Left lung (tissue), 10 donors: ENCODE measurements around the gene SREBF1. TPM values are rescaled to one million over a fixed set of nuclear protein-coding genes. Genes with fewer than 3 reads are reported as not detected.
A peak's percentile ranks its signal among the peaks of the same experiment; 100 is the strongest.

Experiments
- ATAC-seq: fragments of 200-7000 bp; cut with Tn5 transposase; one replicate; pipeline ENCODE4 v1.9.1; 2020; ENCODE audit warnings: moderate library complexity
- DNase-seq, 4 donors: peaks; one replicate each; pipeline ENCODE4 v3.0.0-alpha.2; 2013 to 2020
- H3K27ac ChIP-seq, 2 donors: fragments of 200-600 bp; sonication (generic) in 1 of 2; one replicate each; pipeline versions ENCODE4 v1.5.0 to v1.8.0; 2020 to 2021
- H3K27me3 ChIP-seq, 2 donors: fragments of 200-600 bp; sonication (generic) in 1 of 2; one replicate each; pipeline versions ENCODE4 v1.5.0 to v1.8.0; 2020 to 2021
- H3K36me3 ChIP-seq, 2 donors: fragments of 200-600 bp; sonication (generic) in 1 of 2; one replicate each; pipeline versions ENCODE4 v1.5.0 to v1.8.0; 2020 to 2021
- H3K4me1 ChIP-seq, 2 donors: fragments of 200-600 bp; one replicate each; pipeline ENCODE4 v1.8.0; 2021
- H3K4me3 ChIP-seq, 2 donors: fragments of 200-600 bp; sonication (generic) in 1 of 2; one replicate each; pipeline versions ENCODE4 v1.5.0 to v1.8.0; 2020 to 2021; ENCODE audit warnings: mild to moderate bottlenecking in 1 of 2
- H3K9me3 ChIP-seq, 2 donors: fragments of 200-600 bp; sonication (generic) in 1 of 2; one replicate each; pipeline versions ENCODE4 v1.5.0 to v1.8.0; 2020 to 2021
- intact Hi-C, 2 donors: fragments of 100-400 bp; cut with DNase I; formaldehyde crosslinking; loops; one replicate each; pipeline versions ENCODE4 v1.11.2 to v1.14.2; 2022
- polyA plus RNA-seq, 6 donors: library from polyadenylated mRNA; unstranded; fragments of 120-200 nt; gene quantifications; one replicate each; pipeline ENCODE4 v1.2.1, GENCODE V29; 2013; ENCODE audit not compliant: insufficient read length in 6 of 6
- total RNA-seq, 2 donors: library from RNA; stranded (reverse); fragmentation: NEBNext Ultra II Directional; extraction: Animal tissue kit (Norgen Biotek cat#: 25700); gene quantifications; one replicate each; pipeline ENCODE4 v1.2.1, GENCODE V29; 2021
- TF ChIP-seq, protein P1 (sequence below), 2 donors: fragments of 200-600 bp; sonication (generic) in 1 of 2; IDR thresholded peaks; one replicate each; pipeline versions ENCODE4 v1.5.0 to v1.8.0; 2021; ENCODE audit warnings: antibody characterized with exemption in 2 of 2
- donor health status: DM: no; HTN: yes; CAD: no.
- donor health status: DM: no; HTN: no; CAD: no.

Gene SREBF1
- total and polyA plus RNA-seq, 8 donors, result 27.9 to 122 (median 46.4) TPM

DNA sequence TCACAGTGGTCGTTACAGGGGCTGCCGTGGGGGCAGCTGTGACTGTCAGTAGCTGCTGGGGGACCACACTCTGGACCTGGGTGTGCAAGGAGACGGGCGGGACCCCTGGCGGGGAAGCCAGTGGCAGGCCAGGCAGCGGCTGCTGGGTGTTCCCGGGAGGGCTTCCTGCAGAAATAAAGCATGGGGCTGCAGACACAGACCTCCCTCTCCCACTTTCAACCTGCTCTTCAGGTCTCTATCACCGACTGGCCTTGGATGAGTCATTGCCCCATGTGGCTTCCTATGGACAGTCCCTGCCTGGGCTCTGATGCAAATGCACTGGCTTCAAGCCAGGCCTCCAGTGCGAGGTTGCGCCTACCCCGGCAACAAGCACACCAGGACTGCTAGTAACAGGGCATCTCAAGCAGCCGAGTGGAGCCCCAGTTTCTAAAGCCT is 17.2 kb downstream of the SREBF1 start:
- Histone ChIP-seq H3K27me3 (no peaks in the 10 kb centered on the region), H3K4me1 (peaks cover 34 to 72% of the 10 kb centered on the region in 2 donors), H3K36me3 (peaks cover 0 to 51% of the 10 kb centered on the region in 2 donors), H3K9me3 (no peaks in the 10 kb centered on the region), H3K27ac (peak overlapping the region in 1 of 2 donors; percentile 4), H3K4me3 (no peak overlapping the region)
- ATAC-seq (peak; percentile 11), DNase-seq (peak in 2 of 4 donors; percentile 83 to 94)
- TF ChIP-seq, protein P1, sequence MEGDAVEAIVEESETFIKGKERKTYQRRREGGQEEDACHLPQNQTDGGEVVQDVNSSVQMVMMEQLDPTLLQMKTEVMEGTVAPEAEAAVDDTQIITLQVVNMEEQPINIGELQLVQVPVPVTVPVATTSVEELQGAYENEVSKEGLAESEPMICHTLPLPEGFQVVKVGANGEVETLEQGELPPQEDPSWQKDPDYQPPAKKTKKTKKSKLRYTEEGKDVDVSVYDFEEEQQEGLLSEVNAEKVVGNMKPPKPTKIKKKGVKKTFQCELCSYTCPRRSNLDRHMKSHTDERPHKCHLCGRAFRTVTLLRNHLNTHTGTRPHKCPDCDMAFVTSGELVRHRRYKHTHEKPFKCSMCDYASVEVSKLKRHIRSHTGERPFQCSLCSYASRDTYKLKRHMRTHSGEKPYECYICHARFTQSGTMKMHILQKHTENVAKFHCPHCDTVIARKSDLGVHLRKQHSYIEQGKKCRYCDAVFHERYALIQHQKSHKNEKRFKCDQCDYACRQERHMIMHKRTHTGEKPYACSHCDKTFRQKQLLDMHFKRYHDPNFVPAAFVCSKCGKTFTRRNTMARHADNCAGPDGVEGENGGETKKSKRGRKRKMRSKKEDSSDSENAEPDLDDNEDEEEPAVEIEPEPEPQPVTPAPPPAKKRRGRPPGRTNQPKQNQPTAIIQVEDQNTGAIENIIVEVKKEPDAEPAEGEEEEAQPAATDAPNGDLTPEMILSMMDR (IDR thresholded peaks at IDR 0.05), result no peak
- intact Hi-C loops, result loop anchor here in 1 of 2 donors (10.0 kb wide), 1 partner anchor 45 kb away; no protein-coding TSS in a partner anchor

- Histone ChIP-seq H3K27ac (peak overlapping the region in 1 of 2 donors; percentile 4), H3K4me1 (peaks cover 30 to 67% of the 10 kb centered on the region in 2 donors), H3K27me3 (no peaks in the 10 kb centered on the region), H3K9me3 (no peaks in the 10 kb centered on the region), H3K36me3 (peaks cover 0 to 56% of the 10 kb centered on the region in 2 donors), H3K4me3 (no peak overlapping the region)
- ATAC-seq, result no peak
- DNase-seq, result no peak
- TF ChIP-seq, protein P1 (IDR thresholded peaks at IDR 0.05), result no peak
- intact Hi-C loops, result loop anchor here in 1 of 2 donors (10.0 kb wide), 1 partner anchor 46 kb away; no protein-coding TSS in a partner anchor
These were observed 17.7 kb downstream of the SREBF1 start for GRCh38 chr17:17819111-17819510.

- TF ChIP-seq, protein P1 (IDR thresholded peaks at IDR 0.05), result no peak
- no peaks in the 10 kb centered on the region for H3K9me3 ChIP-seq
- H3K36me3 ChIP-seq, result peaks cover 0 to 66% of the 10 kb centered on the region in 2 donors
- DNase-seq (no peak), ATAC-seq (peak; percentile 24)
- H3K27me3 ChIP-seq, result no peaks in the 10 kb centered on the region
- H3K4me1 ChIP-seq, result peaks cover 26 to 59% of the 10 kb centered on the region in 2 donors
- H3K4me3 ChIP-seq, result no peak overlapping the region
- intact Hi-C loops, result loop anchor here in 1 of 2 donors (10.0 kb wide), 1 partner anchor 47 kb away; no protein-coding TSS in a partner anchor
- peak overlapping the region in 1 of 2 donors; percentile 4 for H3K27ac ChIP-seq
These were observed 18.7 kb downstream of the SREBF1 start for GRCh38 chr17:17818088-17818526.

DNA sequence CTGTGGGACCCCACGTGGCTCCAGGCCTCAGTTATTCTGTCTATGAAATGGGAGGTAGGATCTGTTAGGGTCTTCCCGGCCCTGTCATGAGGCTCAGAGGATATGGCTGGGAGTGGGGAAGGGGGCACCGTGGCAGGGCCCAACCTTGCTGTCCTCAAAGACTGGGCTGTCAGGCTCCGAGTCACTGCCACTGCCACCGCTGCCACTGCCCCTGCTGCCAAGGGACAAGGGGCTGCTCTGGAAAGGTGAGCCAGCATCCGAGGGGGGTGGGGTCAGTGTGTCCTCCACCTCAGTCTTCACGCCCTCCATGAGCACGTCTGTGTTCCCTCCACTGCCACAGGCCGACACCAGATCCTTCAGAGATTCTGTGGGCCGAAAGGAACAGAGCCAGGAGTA is 19.2 kb downstream of the SREBF1 start:
- H3K4me3 ChIP-seq, result no peak overlapping the region
- intact Hi-C loops, result loop anchor here in 1 of 2 donors (10.0 kb wide), 1 partner anchor 47 kb away; no protein-coding TSS in a partner anchor
- H3K4me1 ChIP-seq, result peaks cover 23 to 55% of the 10 kb centered on the region in 2 donors
- no peak for DNase-seq
- no peaks in the 10 kb centered on the region for H3K27me3 ChIP-seq
- TF ChIP-seq, protein P1 (IDR thresholded peaks at IDR 0.05), result no peak
- ATAC-seq, result no peak
- H3K36me3 ChIP-seq, result peaks cover 0 to 72% of the 10 kb centered on the region in 2 donors
- H3K9me3 ChIP-seq, result no peaks in the 10 kb centered on the region
- H3K27ac ChIP-seq, result no peak overlapping the region

- DNase-seq (no peak), ATAC-seq (no peak)
- TF ChIP-seq, protein P1 (IDR thresholded peaks at IDR 0.05), result no peak
- H3K4me3 ChIP-seq, result no peak overlapping the region
- H3K27me3 ChIP-seq, result no peaks in the 10 kb centered on the region
- peaks cover 21 to 55% of the 10 kb centered on the region in 2 donors for H3K4me1 ChIP-seq
- peaks cover 0 to 77% of the 10 kb centered on the region in 2 donors for H3K36me3 ChIP-seq
- intact Hi-C loops, result loop anchor here in 1 of 2 donors (10.0 kb wide), 1 partner anchor 48 kb away; no protein-coding TSS in a partner anchor
- H3K27ac ChIP-seq, result no peak overlapping the region
- no peaks in the 10 kb centered on the region for H3K9me3 ChIP-seq
These were observed 19.8 kb downstream of the SREBF1 start for GRCh38 chr17:17816831-17817551.
